SU-DHL-6 (cell line): ENCODE results near the gene AHR.
"Not testable (repeated sequence)": the region's sequence is repeated elsewhere in the genome, so short reads cannot be mapped to it uniquely, and the experiment has no call there.

Experiments used
- H2AFZ ChIP-seq: fragments of 200-600 bp; sonication (generic); 2 replicates; pipeline ENCODE4 v1.6.1; 2014; ENCODE audit warnings: low read depth, mild to moderate bottlenecking, moderate library complexity, mixed read lengths, antibody characterized with exemption, low read length; ENCODE audit not compliant: severe bottlenecking
- H3F3A ChIP-seq: fragments of 200-600 bp; shearing (Covaris generic); 2 replicates; pipeline ENCODE4 v1.6.0; 2016; ENCODE audit warnings: antibody characterized with exemption, mild to moderate bottlenecking; ENCODE audit not compliant: insufficient read depth
- H3K27ac ChIP-seq: fragments of 200-600 bp; sonication (generic); 2 replicates; pipeline ENCODE4 v1.5.1; 2016; ENCODE audit warnings: low read depth, mild to moderate bottlenecking, low read length, moderate library complexity, mixed read lengths
- H3K27me3 ChIP-seq: fragments of 200-600 bp; sonication (generic), shearing (Covaris generic); 2 replicates; pipeline ENCODE4 v1.6.0; 2014; ENCODE audit warnings: mild to moderate bottlenecking, low read length
- H3K36me3 ChIP-seq: fragments of 200-600 bp; sonication (generic); 2 replicates; pipeline ENCODE4 v1.6.1; 2014; ENCODE audit warnings: mild to moderate bottlenecking, low read length, mixed read lengths
- H3K4me2 ChIP-seq: fragments of 300-600, 200-600 bp; shearing (Covaris generic), sonication (generic); 2 replicates; pipeline ENCODE4 v1.6.0; 2014; ENCODE audit warnings: low read length, low read depth, mild to moderate bottlenecking; ENCODE audit not compliant: poor library complexity, severe bottlenecking
- H3K4me3 ChIP-seq: fragments of 200-600 bp; sonication (generic); 2 replicates; pipeline ENCODE4 v1.5.1; 2014; ENCODE audit warnings: antibody characterized with exemption, low read length, mild to moderate bottlenecking, mixed read lengths; ENCODE audit not compliant: insufficient read depth, poor library complexity, severe bottlenecking
- H3K79me2 ChIP-seq: fragments of 200-600 bp; sonication (generic); 2 replicates; pipeline ENCODE4 v1.6.1; 2014; ENCODE audit warnings: mild to moderate bottlenecking, low read length, moderate library complexity; ENCODE audit not compliant: insufficient read depth
- H3K9ac ChIP-seq: fragments of 200-600 bp; sonication (generic); 2 replicates; pipeline ENCODE4 v1.7.0; 2014; ENCODE audit warnings: mild to moderate bottlenecking, low read length
- H3K9me2 ChIP-seq: fragments of 200-600 bp; sonication (generic); replicated peaks from 2 replicates; pipeline ENCODE4 v1.6.1; 2014; ENCODE audit warnings: low read length; ENCODE audit not compliant: insufficient read depth
- H3K9me3 ChIP-seq: fragments of 200-600 bp; sonication (generic); 2 replicates; pipeline ENCODE4 v1.6.1; 2014; ENCODE audit warnings: low read length, mixed read lengths; ENCODE audit not compliant: insufficient read depth
- H4K20me1 ChIP-seq: fragments of 200-600 bp; sonication (generic); 2 replicates; pipeline ENCODE4 v1.6.1; 2014; ENCODE audit warnings: low read depth, mild to moderate bottlenecking, antibody characterized with exemption, low read length, moderate library complexity, mixed read lengths
- CTCF ChIP-seq: fragments of 200-600 bp; sonication (generic); IDR thresholded peaks from one replicate; pipeline ENCODE4 v1.5.1; 2017; ENCODE audit warnings: antibody characterized with exemption, mild to moderate bottlenecking, low read length, moderate library complexity; ENCODE audit not compliant: insufficient read depth, poor library complexity, severe bottlenecking
- EZH2phosphoT487 ChIP-seq: fragments of 200-600 bp; sonication (generic), shearing (Covaris generic); conservative IDR thresholded peaks from 2 replicates; pipeline ENCODE4 v1.6.1; 2018; ENCODE audit warnings: mild to moderate bottlenecking, antibody characterized with exemption, low read length, moderate library complexity, mixed read lengths

AHR gene

GRCh38 chr7:17392846-17393245 lies 94.4 kb downstream of the AHR start:
- Histone ChIP-seq H3K79me2 (no peaks in the 10 kb centered on the region), H3F3A (no peaks in the 10 kb centered on the region), H3K4me3 (no peak overlapping the region), H3K27ac (no peak overlapping the region), H3K36me3 (0 out of 2 replicates have a peak, but pooled peaks cover 3% of the 10 kb centered on the region), H3K9ac (no peak overlapping the region), H3K9me2 (no peaks in the 10 kb centered on the region), H4K20me1 (no peaks in the 10 kb centered on the region), H3K9me3 (peaks cover 24% of the 10 kb centered on the region; the same call in 1 of the 2 replicates), H2AFZ (no peak overlapping the region), H3K27me3 (no peaks in the 10 kb centered on the region), H3K4me2 (no peak overlapping the region)
- TF ChIP-seq EZH2phosphoT487, result no peak
- no peak for TF ChIP-seq CTCF

GRCh38 chr7:17394563-17394962 lies 96.1 kb downstream of the AHR start:
- H3K27me3 ChIP-seq, H3K9me2 ChIP-seq, H3F3A ChIP-seq, H3K36me3 ChIP-seq, H3K27ac ChIP-seq, H3K79me2 ChIP-seq, H3K9ac ChIP-seq, H4K20me1 ChIP-seq, H2AFZ ChIP-seq, H3K4me3 ChIP-seq, H3K4me2 ChIP-seq: not testable (repeated sequence)
- H3K9me3 ChIP-seq, result peaks cover 24% of the 10 kb centered on the region; the same call in 1 of the 2 replicates
